HUES64 (cell line): ENCODE results near the gene SPATA31D1.

Experiments
- H3K27ac ChIP-seq: 2 replicates; pipeline ENCODE4 v1.7.0; 2013; ENCODE audit warnings: low read depth, low read length, inconsistent platforms
- H3K27me3 ChIP-seq: 2 replicates; pipeline ENCODE4 v1.6.1; 2013; ENCODE audit warnings: mild to moderate bottlenecking, low read length; ENCODE audit not compliant: insufficient read depth
- H3K36me3 ChIP-seq: 2 replicates; pipeline ENCODE4 v1.6.1; 2013; ENCODE audit warnings: mild to moderate bottlenecking, low read length; ENCODE audit not compliant: insufficient read depth
- H3K4me1 ChIP-seq: 2 replicates; pipeline ENCODE4 v1.6.1; 2013; ENCODE audit warnings: mild to moderate bottlenecking, low read length, moderate library complexity; ENCODE audit not compliant: insufficient read depth
- H3K4me3 ChIP-seq: 2 replicates; pipeline ENCODE4 v1.5.1; 2013; ENCODE audit warnings: mild to moderate bottlenecking, low read length, moderate library complexity
- H3K9ac ChIP-seq: 2 replicates; pipeline ENCODE4 v1.6.1; 2013; ENCODE audit warnings: mild to moderate bottlenecking, low read depth, low read length
- H3K9me3 ChIP-seq: 2 replicates; pipeline ENCODE4 v1.6.1; 2013; ENCODE audit warnings: low read depth, low read length; ENCODE audit not compliant: insufficient read depth
- WGBS: fragments of 150-250, 120-280 bp; methylation state at CpG from one replicate; pipeline ENCODE4 v1.1.7; 2013; ENCODE audit warnings: missing lambda C conversion rate; 5-methylcytosine and 5-hydroxymethylcytosine counted together

Gene SPATA31D1

GRCh38 chr9:81979196-81979595 lies 9.4 kb upstream of the SPATA31D1 start:
- Histone ChIP-seq H3K9me3 (no peaks in the 10 kb centered on the region), H3K27ac (no peak overlapping the region), H3K9ac (no peak overlapping the region), H3K4me1 (no peaks in the 10 kb centered on the region), H3K4me3 (no peak overlapping the region), H3K27me3 (no peaks in the 10 kb centered on the region), H3K36me3 (no peaks in the 10 kb centered on the region)
- WGBS: 88% methylated on average over 2 of the region's 2 CpGs

- no peaks in the 10 kb centered on the region for H3K36me3 ChIP-seq
- no peaks in the 10 kb centered on the region for H3K9me3 ChIP-seq
- no peak overlapping the region for H3K27ac ChIP-seq
- H3K4me1 ChIP-seq: no peaks in the 10 kb centered on the region
- H3K4me3 ChIP-seq: no peak overlapping the region
- no peak overlapping the region for H3K9ac ChIP-seq
- H3K27me3 ChIP-seq: no peaks in the 10 kb centered on the region
Observed at GRCh38 chr9:81980568-81980967, 8.0 kb upstream of the SPATA31D1 start.

GRCh38 chr9:81981883-81982282 lies 6.7 kb upstream of the SPATA31D1 start:
- H3K9me3 ChIP-seq: no peaks in the 10 kb centered on the region
- 97% methylated on average over 4 of the region's 4 CpGs for WGBS
- H3K4me3 ChIP-seq: no peak overlapping the region
- H3K36me3 ChIP-seq: no peaks in the 10 kb centered on the region
- H3K27me3 ChIP-seq: no peaks in the 10 kb centered on the region
- H3K27ac ChIP-seq: no peak overlapping the region
- no peaks in the 10 kb centered on the region for H3K4me1 ChIP-seq
- H3K9ac ChIP-seq: no peak overlapping the region

- Histone ChIP-seq H3K27ac (no peak overlapping the region), H3K27me3 (no peaks in the 10 kb centered on the region), H3K9ac (no peak overlapping the region), H3K4me3 (no peak overlapping the region), H3K9me3 (no peaks in the 10 kb centered on the region), H3K36me3 (no peaks in the 10 kb centered on the region), H3K4me1 (no peaks in the 10 kb centered on the region)
- WGBS: 73% methylated on average over 6 of the region's 6 CpGs
Observed at GRCh38 chr9:81984928-81985327, 3.6 kb upstream of the SPATA31D1 start.

- no peak overlapping the region for H3K4me3 ChIP-seq
- no peak overlapping the region for H3K9ac ChIP-seq
- H3K27ac ChIP-seq: no peak overlapping the region
- no peaks in the 10 kb centered on the region for H3K9me3 ChIP-seq
- WGBS: 90% methylated on average over 1 of the region's 1 CpG
- no peaks in the 10 kb centered on the region for H3K36me3 ChIP-seq
- no peaks in the 10 kb centered on the region for H3K4me1 ChIP-seq
- no peaks in the 10 kb centered on the region for H3K27me3 ChIP-seq
Observed at GRCh38 chr9:81986051-81986450, 2.5 kb upstream of the SPATA31D1 start.

- WGBS: 94% methylated on average over 1 of the region's 1 CpG
Observed at GRCh38 chr9:81989700-81990099, 1.1 kb downstream of the SPATA31D1 start.

GRCh38 chr9:81993656-81994055 lies 5.1 kb downstream of the SPATA31D1 start:
- Histone ChIP-seq H3K27me3 (no peaks in the 10 kb centered on the region), H3K4me1 (no peaks in the 10 kb centered on the region), H3K9ac (no peak overlapping the region), H3K4me3 (no peak overlapping the region), H3K36me3 (no peaks in the 10 kb centered on the region), H3K27ac (no peak overlapping the region), H3K9me3 (no peaks in the 10 kb centered on the region)
- 96% methylated on average over 5 of the region's 5 CpGs for WGBS

More at GRCh38 chr9:81989700-81990099, 1.1 kb downstream of the SPATA31D1 start:
- H3K9me3 ChIP-seq: no peaks in the 10 kb centered on the region
- H3K27ac ChIP-seq: no peak overlapping the region
- no peak overlapping the region for H3K4me3 ChIP-seq
- H3K4me1 ChIP-seq: no peaks in the 10 kb centered on the region
- H3K27me3 ChIP-seq: no peaks in the 10 kb centered on the region
- H3K36me3 ChIP-seq: no peaks in the 10 kb centered on the region
- H3K9ac ChIP-seq: no peak overlapping the region

- no peaks in the 10 kb centered on the region for H3K36me3 ChIP-seq
- H3K9me3 ChIP-seq: no peaks in the 10 kb centered on the region
- no peaks in the 10 kb centered on the region for H3K27me3 ChIP-seq
- H3K9ac ChIP-seq: no peak overlapping the region
- H3K4me3 ChIP-seq: no peak overlapping the region
- H3K27ac ChIP-seq: no peak overlapping the region
- H3K4me1 ChIP-seq: no peaks in the 10 kb centered on the region
Observed at GRCh38 chr9:81999806-82000205, 11.2 kb downstream of the SPATA31D1 start.

GRCh38 chr9:82010711-82011110 lies 22.1 kb downstream of the SPATA31D1 start:
- Histone ChIP-seq H3K27me3 (no peaks in the 10 kb centered on the region), H3K4me3 (no peak overlapping the region), H3K9me3 (peaks cover 16% of the 10 kb centered on the region; the same call in 1 of the 2 replicates), H3K27ac (no peak overlapping the region), H3K4me1 (peaks cover 7% of the 10 kb centered on the region), H3K36me3 (no peaks in the 10 kb centered on the region), H3K9ac (no peak overlapping the region)
- WGBS: 95% methylated on average over 1 of the region's 1 CpG

GRCh38 chr9:82011133-82011532 lies 22.6 kb downstream of the SPATA31D1 start:
- H3K4me3 ChIP-seq: no peak overlapping the region
- no peaks in the 10 kb centered on the region for H3K27me3 ChIP-seq
- WGBS: 94% methylated on average over 3 of the region's 3 CpGs
- no peaks in the 10 kb centered on the region for H3K36me3 ChIP-seq
- H3K9me3 ChIP-seq: peaks cover 16% of the 10 kb centered on the region; the same call in 1 of the 2 replicates
- no peak overlapping the region for H3K9ac ChIP-seq
- peaks cover 7% of the 10 kb centered on the region for H3K4me1 ChIP-seq
- no peak overlapping the region for H3K27ac ChIP-seq

GRCh38 chr9:82012276-82012675 lies 23.7 kb downstream of the SPATA31D1 start:
- Histone ChIP-seq H3K4me1 (peaks cover 7% of the 10 kb centered on the region), H3K27me3 (no peaks in the 10 kb centered on the region), H3K9ac (no peak overlapping the region), H3K4me3 (no peak overlapping the region), H3K9me3 (peaks cover 16% of the 10 kb centered on the region; the same call in 1 of the 2 replicates), H3K27ac (no peak overlapping the region), H3K36me3 (no peaks in the 10 kb centered on the region)
- no CpG with 5 or more reads among the region's 1 CpG for WGBS

- Histone ChIP-seq H3K27ac (no peak overlapping the region), H3K36me3 (no peaks in the 10 kb centered on the region), H3K4me3 (no peak overlapping the region), H3K9ac (no peak overlapping the region), H3K9me3 (no peaks in the 10 kb centered on the region), H3K4me1 (no peaks in the 10 kb centered on the region), H3K27me3 (no peaks in the 10 kb centered on the region)
Observed at GRCh38 chr9:82020331-82020730, 31.8 kb downstream of the SPATA31D1 start.
